Ramos (cell line): Measurements from ENCODE around the gene SGSH.

Experiments
- in situ Hi-C: fragments of 300-500 bp; cut with MboI; formaldehyde crosslinking; loops from one replicate; pipeline ENCODE4 v1.14.3; 2022; ENCODE audit warnings: low sequenced_read_pairs; ENCODE audit not compliant: unreplicated experiment

Gene SGSH

GRCh38 chr17:80229011-80229410 lies 8.9 kb upstream of the SGSH start:
- in situ Hi-C loops: no loop called here

GRCh38 chr17:80228477-80228876 lies 8.3 kb upstream of the SGSH start:
- in situ Hi-C loops: no loop called here

- in situ Hi-C loops: no loop called here
These were observed 7.5 kb upstream of the SGSH start for GRCh38 chr17:80227666-80228065.

- in situ Hi-C loops: no loop called here
These were observed 7.0 kb upstream of the SGSH start for GRCh38 chr17:80227156-80227555.

- in situ Hi-C loops: no loop called here
These were observed 5.1 kb upstream of the SGSH start for GRCh38 chr17:80225230-80225629.

- in situ Hi-C loops: no loop called here
These were observed 4.5 kb upstream of the SGSH start for GRCh38 chr17:80224683-80225082.

- in situ Hi-C loops: no loop called here
These were observed 3.8 kb upstream of the SGSH start for GRCh38 chr17:80223838-80224497.

- in situ Hi-C loops: no loop called here
These were observed 3.1 kb upstream of the SGSH start for GRCh38 chr17:80223142-80223815.

- in situ Hi-C loops: no loop called here
These were observed 2.4 kb upstream of the SGSH start for GRCh38 chr17:80222376-80223141.

GRCh38 chr17:80221351-80222105 lies 1.4 kb upstream of the SGSH start:
- in situ Hi-C loops: no loop called here

- in situ Hi-C loops: no loop called here
These were observed 643 bp upstream of the SGSH start for GRCh38 chr17:80220736-80221215.

- in situ Hi-C loops: no loop called here
These were observed 425 bp downstream of the SGSH start for GRCh38 chr17:80219763-80220053.

GRCh38 chr17:80219013-80219762 lies 945 bp downstream of the SGSH start:
- in situ Hi-C loops: no loop called here

GRCh38 chr17:80218391-80218790 lies 1.7 kb downstream of the SGSH start:
- in situ Hi-C loops: no loop called here

- in situ Hi-C loops: no loop called here
These were observed 2.3 kb downstream of the SGSH start for GRCh38 chr17:80217703-80218362.

GRCh38 chr17:80216473-80217456 lies 3.4 kb downstream of the SGSH start:
- in situ Hi-C loops: no loop called here

GRCh38 chr17:80214878-80215210 lies 5.3 kb downstream of the SGSH start:
- in situ Hi-C loops: no loop called here
